AG10803 (cell line): ENCODE measurements around the gene PCYT1A.

ENCODE experiments used
- DNase-seq: peaks from one replicate; pipeline ENCODE4 v3.0.0; 2010; ENCODE audit warnings: low read depth
- H3K4me3 ChIP-seq: 2 replicates; pipeline ENCODE4 v1.5.1; 2011; ENCODE audit warnings: mild to moderate bottlenecking, low read length, control low read depth
- CTCF ChIP-seq: conservative IDR thresholded peaks from 2 replicates; pipeline ENCODE4 v1.5.1; 2011; ENCODE audit warnings: mild to moderate bottlenecking, low read length, control low read depth, inconsistent platforms

The PCYT1A gene

GRCh38 chr3:196326936-196327335 lies 39.4 kb upstream of the PCYT1A start:
- no peak for TF ChIP-seq CTCF
- H3K4me3 ChIP-seq, result no peak overlapping the region

GRCh38 chr3:196323691-196324090 lies 36.2 kb upstream of the PCYT1A start:
- TF ChIP-seq CTCF, result peak; percentile 28
- peak; percentile 16 for DNase-seq
- H3K4me3 ChIP-seq, result no peak overlapping the region

More at GRCh38 chr3:196326936-196327335, 39.4 kb upstream of the PCYT1A start:
- DNase-seq, result no peak

GRCh38 chr3:196323016-196323415 lies 35.5 kb upstream of the PCYT1A start:
- no peak for TF ChIP-seq CTCF
- DNase-seq, result no peak
- no peak overlapping the region for H3K4me3 ChIP-seq

- DNase-seq, result no peak
- H3K4me3 ChIP-seq, result no peak overlapping the region
- TF ChIP-seq CTCF, result no peak
Measured at GRCh38 chr3:196321162-196321561, 33.6 kb upstream of the PCYT1A start.

- H3K4me3 ChIP-seq, result no peak overlapping the region
- TF ChIP-seq CTCF, result no peak
- no peak for DNase-seq
Measured at GRCh38 chr3:196320137-196320536, 32.6 kb upstream of the PCYT1A start.

GRCh38 chr3:196317687-196318467 lies 30.4 kb upstream of the PCYT1A start, which contains the start of gene DYNLT2B:
Gene DYNLT2B, minus strand, starts transcription at chr3:196318240. Its CDS starts 88 bp downstream, at chr3:196318152.
- no peak for TF ChIP-seq CTCF
- H3K4me3 ChIP-seq, result peak within 1 kb of the TSS; percentile 90
- DNase-seq, result peak; percentile 88

GRCh38 chr3:196316799-196317686 lies 29.5 kb upstream of the PCYT1A start:
- DNase-seq, result peak; percentile 25
- peak overlapping the region; percentile 90 for H3K4me3 ChIP-seq
